HepG2 (cell line): ENCODE measurements around the gene LCTL.
"Not testable (repeated sequence)": the region's sequence is repeated elsewhere in the genome, so short reads cannot be mapped to it uniquely, and the experiment has no call there.

Experiments used
- BRCA1 ChIP-seq: sonication (generic); formaldehyde crosslinking; IDR thresholded peaks from 2 replicates; pipeline ENCODE4 v1.4.0; 2020; ENCODE audit warnings: missing genetic modification reagents
- EP300 ChIP-seq, 3 experiments: sonication (generic) in 1 of 3; formaldehyde crosslinking in 1 of 3; IDR thresholded peaks; 2 replicates each; pipeline versions ENCODE4 v1.5.1 to v1.6.1; 2011 to 2020; ENCODE audit warnings: low read depth in 2 of 3, low read length in 2 of 3, borderline replicate concordance in 1 of 3, improper control_type of control experiment in 1 of 3, mild to moderate bottlenecking in 1 of 3, missing genetic modification reagents in 1 of 3, moderate library complexity in 1 of 3
- EZH2 ChIP-seq: conservative IDR thresholded peaks from 2 replicates; pipeline ENCODE4 v1.6.1; 2012; ENCODE audit warnings: mild to moderate bottlenecking, low read depth, low read length, moderate library complexity
- MYC ChIP-seq: sonication (generic); formaldehyde crosslinking; IDR thresholded peaks from 2 replicates; pipeline ENCODE4 v1.9.0; 2021; ENCODE audit warnings: missing genetic modification reagents, borderline replicate concordance
- POLR2A ChIP-seq, 2 experiments: IDR thresholded peaks; 2 replicates each; pipeline ENCODE4 v1.6.1; 2011; ENCODE audit warnings: low read depth in 2 of 2, low read length in 2 of 2, mild to moderate bottlenecking in 1 of 2, moderate library complexity in 1 of 2; ENCODE audit not compliant: insufficient read depth in 1 of 2
- POLR2AphosphoS5 ChIP-seq: IDR thresholded peaks from 2 replicates; pipeline ENCODE4 v1.6.1; 2012; ENCODE audit warnings: low read depth, low read length
- SAFB2 ChIP-seq: sonication (generic); formaldehyde crosslinking; IDR thresholded peaks from 2 replicates; pipeline ENCODE4 v1.5.1; 2020; ENCODE audit warnings: missing genetic modification reagents, low read depth, mild to moderate bottlenecking, borderline replicate concordance
- SPEN ChIP-seq: sonication (generic); formaldehyde crosslinking; IDR thresholded peaks from 2 replicates; pipeline ENCODE4 v1.5.1; 2020; ENCODE audit warnings: low read depth, mild to moderate bottlenecking, missing genetic modification reagents
- SUZ12 ChIP-seq: fragments of 150-350 bp; IDR thresholded peaks from 2 replicates; pipeline ENCODE4 v1.6.1; 2014; ENCODE audit warnings: low read depth, low read length
- ZNF672 ChIP-seq: sonication (generic); formaldehyde crosslinking; IDR thresholded peaks from 2 replicates; pipeline ENCODE4 v1.8.1; 2022; ENCODE audit warnings: missing genetic modification reagents
- ZNF737 ChIP-seq: sonication (generic); formaldehyde crosslinking; IDR thresholded peaks from 2 replicates; pipeline ENCODE4 v1.5.0; 2020; ENCODE audit warnings: missing genetic modification reagents, mild to moderate bottlenecking, borderline replicate concordance
- TF ChIP-seq, protein P1 (sequence below): sonication (generic); formaldehyde crosslinking; IDR thresholded peaks from 2 replicates; pipeline ENCODE4 v1.8.1; 2022; ENCODE audit warnings: low read depth, mild to moderate bottlenecking, missing genetic modification reagents
- TF ChIP-seq, protein P2 (sequence below): sonication (generic); formaldehyde crosslinking; IDR thresholded peaks from 2 replicates; pipeline ENCODE4 v1.4.0; 2020; ENCODE audit warnings: missing genetic modification reagents
- TF ChIP-seq, protein P3 (sequence below): IDR thresholded peaks from 2 replicates; pipeline ENCODE4 v1.6.1; 2012; ENCODE audit warnings: inconsistent platforms

DNA sequence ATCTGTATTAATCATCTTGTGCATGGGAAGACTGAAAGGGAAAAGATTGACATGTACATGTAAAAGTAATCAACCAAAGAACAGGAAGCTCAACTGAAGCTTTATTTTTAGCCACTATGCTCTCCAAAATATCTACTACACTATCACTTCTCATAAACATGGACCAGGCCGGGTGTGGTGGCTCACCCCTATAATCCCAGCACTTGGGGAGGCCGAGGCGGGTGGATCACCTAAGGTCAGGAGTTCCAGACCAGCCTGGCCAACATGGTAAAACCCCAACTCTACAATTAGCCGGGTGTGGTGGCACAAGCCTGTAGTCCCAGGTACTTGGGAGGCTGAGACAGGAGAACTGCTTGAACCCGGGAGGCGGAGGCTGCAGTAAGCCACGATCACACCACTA, 65.5 kb downstream of the LCTL start:
- not testable (repeated sequence) for TF ChIP-seq BRCA1; ZNF672 (CRISPR knock-in tag); EZH2; ZNF737 (CRISPR knock-in tag); POLR2AphosphoS5; SUZ12; EP300 (IDR thresholded peaks at IDR 0.05; ENCODE audit: low read depth in 2 of 2, low read length in 2 of 2); EP300 (CRISPR knock-in tag; IDR thresholded peaks at IDR 0.05; ENCODE audit: borderline replicate concordance); SPEN (CRISPR knock-in tag); POLR2A (IDR thresholded peaks at IDR 0.05; ENCODE audit: insufficient read depth in 1 of 2, low read depth in 2 of 2, low read length in 2 of 2); SAFB2 (CRISPR knock-in tag); MYC (CRISPR knock-in tag)
- TF ChIP-seq, protein P1, sequence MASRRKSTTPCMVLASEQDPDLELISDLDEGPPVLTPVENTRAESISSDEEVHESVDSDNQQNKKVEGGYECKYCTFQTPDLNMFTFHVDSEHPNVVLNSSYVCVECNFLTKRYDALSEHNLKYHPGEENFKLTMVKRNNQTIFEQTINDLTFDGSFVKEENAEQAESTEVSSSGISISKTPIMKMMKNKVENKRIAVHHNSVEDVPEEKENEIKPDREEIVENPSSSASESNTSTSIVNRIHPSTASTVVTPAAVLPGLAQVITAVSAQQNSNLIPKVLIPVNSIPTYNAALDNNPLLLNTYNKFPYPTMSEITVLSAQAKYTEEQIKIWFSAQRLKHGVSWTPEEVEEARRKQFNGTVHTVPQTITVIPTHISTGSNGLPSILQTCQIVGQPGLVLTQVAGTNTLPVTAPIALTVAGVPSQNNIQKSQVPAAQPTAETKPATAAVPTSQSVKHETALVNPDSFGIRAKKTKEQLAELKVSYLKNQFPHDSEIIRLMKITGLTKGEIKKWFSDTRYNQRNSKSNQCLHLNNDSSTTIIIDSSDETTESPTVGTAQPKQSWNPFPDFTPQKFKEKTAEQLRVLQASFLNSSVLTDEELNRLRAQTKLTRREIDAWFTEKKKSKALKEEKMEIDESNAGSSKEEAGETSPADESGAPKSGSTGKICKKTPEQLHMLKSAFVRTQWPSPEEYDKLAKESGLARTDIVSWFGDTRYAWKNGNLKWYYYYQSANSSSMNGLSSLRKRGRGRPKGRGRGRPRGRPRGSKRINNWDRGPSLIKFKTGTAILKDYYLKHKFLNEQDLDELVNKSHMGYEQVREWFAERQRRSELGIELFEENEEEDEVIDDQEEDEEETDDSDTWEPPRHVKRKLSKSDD, result not testable (repeated sequence)
- TF ChIP-seq, protein P2, sequence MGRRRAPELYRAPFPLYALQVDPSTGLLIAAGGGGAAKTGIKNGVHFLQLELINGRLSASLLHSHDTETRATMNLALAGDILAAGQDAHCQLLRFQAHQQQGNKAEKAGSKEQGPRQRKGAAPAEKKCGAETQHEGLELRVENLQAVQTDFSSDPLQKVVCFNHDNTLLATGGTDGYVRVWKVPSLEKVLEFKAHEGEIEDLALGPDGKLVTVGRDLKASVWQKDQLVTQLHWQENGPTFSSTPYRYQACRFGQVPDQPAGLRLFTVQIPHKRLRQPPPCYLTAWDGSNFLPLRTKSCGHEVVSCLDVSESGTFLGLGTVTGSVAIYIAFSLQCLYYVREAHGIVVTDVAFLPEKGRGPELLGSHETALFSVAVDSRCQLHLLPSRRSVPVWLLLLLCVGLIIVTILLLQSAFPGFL (CRISPR knock-in tag), result not testable (repeated sequence)
- TF ChIP-seq, protein P3, sequence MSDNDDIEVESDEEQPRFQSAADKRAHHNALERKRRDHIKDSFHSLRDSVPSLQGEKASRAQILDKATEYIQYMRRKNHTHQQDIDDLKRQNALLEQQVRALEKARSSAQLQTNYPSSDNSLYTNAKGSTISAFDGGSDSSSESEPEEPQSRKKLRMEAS, result not testable (repeated sequence)
